Lower lobe of right lung (tissue), 2 donors: Measurements from ENCODE around the gene CARF. TPM values are rescaled to one million over a fixed set of nuclear protein-coding genes. Genes with fewer than 3 reads are reported as not detected.
"Not testable (repeated sequence)": the region's sequence is repeated elsewhere in the genome, so short reads cannot be mapped to it uniquely, and the experiment has no call there.

Source experiments
- ATAC-seq, 2 donors: fragments of 200-7000 bp; cut with Tn5 transposase; one replicate each; pipeline ENCODE4 v1.9.1; 2020 to 2022; ENCODE audit warnings: mild to moderate bottlenecking in 2 of 2, moderate library complexity in 2 of 2
- DNase-seq: peaks from one replicate; pipeline ENCODE4 v3.0.0-alpha.2; 2020
- H3K27ac ChIP-seq: fragments of 200-600 bp; one replicate; pipeline ENCODE4 v1.8.0; 2022
- H3K27me3 ChIP-seq: fragments of 200-600 bp; one replicate; pipeline ENCODE4 v1.8.0; 2022; ENCODE audit warnings: low read depth
- H3K36me3 ChIP-seq: fragments of 200-600 bp; one replicate; pipeline ENCODE4 v1.8.0; 2022; ENCODE audit warnings: mild to moderate bottlenecking
- H3K4me1 ChIP-seq: fragments of 200-600 bp; one replicate; pipeline ENCODE4 v1.8.0; 2022
- H3K4me3 ChIP-seq: fragments of 200-600 bp; one replicate; pipeline ENCODE4 v1.8.0; 2022; ENCODE audit warnings: mild to moderate bottlenecking
- H3K9me3 ChIP-seq: fragments of 200-600 bp; one replicate; pipeline ENCODE4 v1.8.0; 2022
- CTCF ChIP-seq: fragments of 200-600 bp; IDR thresholded peaks from one replicate; pipeline ENCODE4 v1.8.0; 2022; ENCODE audit warnings: antibody characterized with exemption, mild to moderate bottlenecking
- intact Hi-C: fragments of 100-400 bp; cut with DNase I; formaldehyde crosslinking; loops from one replicate; pipeline ENCODE4 v1.11.0; 2022
- total RNA-seq: library from RNA; stranded (reverse); fragmentation: NEBNext Ultra II Directional; extraction: Animal tissue kit (Norgen Biotek cat#: 25700); gene quantifications from one replicate; pipeline ENCODE4 v1.2.1, GENCODE V29; 2021
- donor health status: DM: no; HTN: yes; CAD: no; lungs with severe emphysema.

CARF gene
- total RNA-seq, 1 donor from 2014 or later = 11.4 TPM

GRCh38 chr2:202941771-202942170 lies 29.7 kb downstream of the CARF start:
- intact Hi-C loops = no loop called here
- Histone ChIP-seq H3K36me3 (peaks cover 8% of the 10 kb centered on the region), H3K27me3 (no peaks in the 10 kb centered on the region), H3K9me3 (peaks cover 6% of the 10 kb centered on the region), H3K27ac (no peak overlapping the region), H3K4me1 (no peaks in the 10 kb centered on the region), H3K4me3 (no peak overlapping the region)
- TF ChIP-seq CTCF = no peak
- ATAC-seq (no peak), DNase-seq (no peak)

- intact Hi-C loops = no loop called here
- DNase-seq = no peak
- no peak for ATAC-seq
These were observed 32.3 kb downstream of the CARF start for GRCh38 chr2:202944408-202944807.

GRCh38 chr2:202944816-202945215 lies 32.7 kb downstream of the CARF start:
- Histone ChIP-seq H3K27me3 (no peaks in the 10 kb centered on the region), H3K36me3 (peaks cover 8% of the 10 kb centered on the region), H3K4me3 (no peak overlapping the region), H3K4me1 (no peaks in the 10 kb centered on the region), H3K27ac (no peak overlapping the region), H3K9me3 (peaks cover 10% of the 10 kb centered on the region)
- intact Hi-C loops = no loop called here
- DNase-seq (no peak), ATAC-seq (no peak)
- TF ChIP-seq CTCF = no peak

More at GRCh38 chr2:202944408-202944807, 32.3 kb downstream of the CARF start:
- Histone ChIP-seq H3K4me1 (no peaks in the 10 kb centered on the region), H3K9me3 (peaks cover 10% of the 10 kb centered on the region), H3K27me3 (no peaks in the 10 kb centered on the region), H3K36me3 (peaks cover 8% of the 10 kb centered on the region), H3K4me3 (no peak overlapping the region), H3K27ac (no peak overlapping the region)
- TF ChIP-seq CTCF = no peak

- Histone ChIP-seq H3K27me3 (no peaks in the 10 kb centered on the region), H3K36me3 (peaks cover 8% of the 10 kb centered on the region), H3K4me3 (no peak overlapping the region), H3K27ac (no peak overlapping the region), H3K9me3 (peaks cover 10% of the 10 kb centered on the region), H3K4me1 (no peaks in the 10 kb centered on the region)
- TF ChIP-seq CTCF = no peak
- ATAC-seq = no peak
- DNase-seq = no peak
- intact Hi-C loops = no loop called here
These were observed 33.4 kb downstream of the CARF start for GRCh38 chr2:202945497-202945896.

GRCh38 chr2:202949333-202949732 lies 37.3 kb downstream of the CARF start:
- H3K4me3 ChIP-seq, intact Hi-C loops, H3K27ac ChIP-seq, H3K27me3 ChIP-seq, ATAC-seq, H3K4me1 ChIP-seq, DNase-seq: not testable (repeated sequence)
- H3K36me3 ChIP-seq = peaks cover 19% of the 10 kb centered on the region
- peaks cover 10% of the 10 kb centered on the region for H3K9me3 ChIP-seq

- Histone ChIP-seq H3K27me3 (no peaks in the 10 kb centered on the region), H3K4me3 (no peak overlapping the region), H3K4me1 (no peaks in the 10 kb centered on the region), H3K9me3 (peaks cover 10% of the 10 kb centered on the region), H3K36me3 (peaks cover 21% of the 10 kb centered on the region), H3K27ac (no peak overlapping the region)
- DNase-seq (no peak), ATAC-seq (peak; percentile 11 to 41)
- intact Hi-C loops = no loop called here
- TF ChIP-seq CTCF = no peak
These were observed 38.5 kb downstream of the CARF start for GRCh38 chr2:202950592-202950991.
